Right lobe of liver (tissue), 6 donors: ENCODE results near the gene ARSA. TPM values are rescaled to one million over a fixed set of nuclear protein-coding genes. Genes with fewer than 3 reads are reported as not detected.
"Not testable (repeated sequence)": the region's sequence is repeated elsewhere in the genome, so short reads cannot be mapped to it uniquely, and the experiment has no call there.

Source experiments
- ATAC-seq, 4 donors: fragments of 200-7000 bp; cut with Tn5 transposase; one replicate each; pipeline ENCODE4 v1.9.1; 2020; ENCODE audit warnings: mild to moderate bottlenecking in 4 of 4, moderate library complexity in 4 of 4
- DNase-seq, 3 donors: peaks; one replicate each; pipeline ENCODE4 v3.0.0-alpha.2; 2020
- H3K27ac ChIP-seq, 3 donors: fragments of 200-600 bp; one replicate each; pipeline ENCODE4 v1.8.0; 2022
- H3K27me3 ChIP-seq, 2 donors: fragments of 200-600 bp; one replicate each; pipeline ENCODE4 v1.8.0; 2022
- H3K36me3 ChIP-seq, 4 donors: fragments of 200-600 bp; sonication (generic) in 1 of 4; one replicate each; pipeline versions ENCODE4 v1.5.1 to v1.8.0; 2017 to 2022; ENCODE audit warnings: control low read depth in 1 of 4
- H3K4me1 ChIP-seq, 4 donors: fragments of 200-600 bp; sonication (generic) in 1 of 4; one replicate each; pipeline versions ENCODE4 v1.5.1 to v1.8.0; 2017 to 2022; ENCODE audit warnings: control low read depth in 1 of 4
- H3K4me3 ChIP-seq, 3 donors: fragments of 200-600 bp; one replicate each; pipeline ENCODE4 v1.8.0; 2022
- H3K9me3 ChIP-seq, 4 donors: fragments of 200-600 bp; sonication (generic) in 1 of 4; one replicate each; pipeline versions ENCODE4 v1.5.1 to v1.8.0; 2017 to 2022; ENCODE audit warnings: control low read depth in 1 of 4
- POLR2A ChIP-seq: fragments of 450-650 bp; IDR thresholded peaks from one replicate; pipeline ENCODE4 v1.6.1; 2017; ENCODE audit warnings: antibody characterized with exemption, mild to moderate bottlenecking
- WGBS: methylation state at CpG from one replicate; pipeline ENCODE4 v1.1.6; 2018; ENCODE audit warnings: low coverage, low lambda C conversion rate; ENCODE audit not compliant: insufficient coverage; ENCODE audit errors: missing lambda C conversion rate; 5-methylcytosine and 5-hydroxymethylcytosine counted together
- intact Hi-C, 2 donors: fragments of 100-400 bp; cut with DNase I; formaldehyde crosslinking; loops; one replicate each; pipeline versions ENCODE4 v1.11.2 to v1.14.1; 2022
- total RNA-seq, 6 experiments: library from RNA; depleted of rRNA in 2 of 6; stranded (reverse); fragments of >200 nt in 2 of 6; fragmentation: NEBNext Ultra II Directional in 3 of 6; extraction: Animal tissue kit (Norgen Biotek cat#: 25700) in 3 of 6; gene quantifications; one replicate each; pipeline versions ENCODE4 v1.1.0 to v1.2.4, GENCODE V29; 2016 to 2023
- TF ChIP-seq, protein P1 (sequence below), 4 donors: fragments of 200-600 bp in 3 of 4; fragments of 450-650 bp in 1 of 4; IDR thresholded peaks; one replicate each; pipeline versions ENCODE4 v1.5.1 to v1.8.0; 2016 to 2022; ENCODE audit warnings: antibody characterized with exemption in 4 of 4, mild to moderate bottlenecking in 2 of 4
- donor health status: DM: no; HTN: yes; CAD: no.
- donor health status: DM: no; HTN: no; CAD: no.
- donor health status: DM: no; HTN: no; CAD: no.
- donor health status: DM: no; HTN: yes; CAD: no.
- donor health status: DM: no; HTN: yes; CAD: no.

Gene ARSA
- total RNA-seq, 6 experiments from 2014 or later = 20.8 to 47.3 (median 38.6) TPM

DNA sequence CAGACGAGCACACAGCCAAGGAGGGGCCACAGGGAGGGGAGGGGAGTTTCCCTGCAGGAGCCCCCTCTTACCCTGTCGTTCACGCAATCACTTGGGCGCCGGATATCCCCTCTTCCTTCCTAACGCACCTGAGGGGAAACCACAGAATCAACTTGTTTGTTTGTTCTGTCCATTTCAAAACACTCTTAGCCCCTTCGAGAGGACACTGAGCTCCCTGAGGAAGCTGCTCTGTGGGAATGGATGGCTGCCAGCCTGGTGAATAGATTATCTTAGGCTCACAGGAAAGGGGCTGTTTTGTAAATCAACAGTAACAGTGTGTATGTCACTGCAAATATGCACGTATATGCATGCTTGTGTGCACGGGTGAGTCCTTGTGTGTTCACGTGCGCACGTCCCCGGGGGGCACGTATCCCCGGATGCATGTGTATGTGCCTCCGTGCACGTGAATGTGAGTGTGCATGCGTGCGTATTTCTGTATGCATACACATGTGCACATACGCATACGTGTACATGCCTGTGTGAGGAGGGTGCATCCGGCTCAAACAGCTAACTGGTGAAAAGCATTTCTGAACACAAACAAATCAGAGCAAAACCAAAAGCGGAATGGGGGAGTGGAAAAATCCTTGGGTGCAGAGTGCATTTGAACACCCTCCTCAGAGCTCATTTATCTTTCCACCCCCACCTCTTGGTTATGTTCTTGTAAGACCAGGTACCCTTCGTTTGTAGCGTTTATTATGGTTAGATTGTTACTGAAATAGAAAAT is 7.2 kb downstream of the ARSA start:
- WGBS = 5% methylated on average over 24 of the region's 25 CpGs
- no peak for TF ChIP-seq POLR2A
- TF ChIP-seq, protein P1, sequence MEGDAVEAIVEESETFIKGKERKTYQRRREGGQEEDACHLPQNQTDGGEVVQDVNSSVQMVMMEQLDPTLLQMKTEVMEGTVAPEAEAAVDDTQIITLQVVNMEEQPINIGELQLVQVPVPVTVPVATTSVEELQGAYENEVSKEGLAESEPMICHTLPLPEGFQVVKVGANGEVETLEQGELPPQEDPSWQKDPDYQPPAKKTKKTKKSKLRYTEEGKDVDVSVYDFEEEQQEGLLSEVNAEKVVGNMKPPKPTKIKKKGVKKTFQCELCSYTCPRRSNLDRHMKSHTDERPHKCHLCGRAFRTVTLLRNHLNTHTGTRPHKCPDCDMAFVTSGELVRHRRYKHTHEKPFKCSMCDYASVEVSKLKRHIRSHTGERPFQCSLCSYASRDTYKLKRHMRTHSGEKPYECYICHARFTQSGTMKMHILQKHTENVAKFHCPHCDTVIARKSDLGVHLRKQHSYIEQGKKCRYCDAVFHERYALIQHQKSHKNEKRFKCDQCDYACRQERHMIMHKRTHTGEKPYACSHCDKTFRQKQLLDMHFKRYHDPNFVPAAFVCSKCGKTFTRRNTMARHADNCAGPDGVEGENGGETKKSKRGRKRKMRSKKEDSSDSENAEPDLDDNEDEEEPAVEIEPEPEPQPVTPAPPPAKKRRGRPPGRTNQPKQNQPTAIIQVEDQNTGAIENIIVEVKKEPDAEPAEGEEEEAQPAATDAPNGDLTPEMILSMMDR (IDR thresholded peaks at IDR 0.05) = peak in 1 of 4 donors; percentile 2
- peak overlapping the region in 1 of 3 donors; percentile 45 for H3K4me3 ChIP-seq
- H3K9me3 ChIP-seq = no peaks in the 10 kb centered on the region
- H3K27ac ChIP-seq = no peak overlapping the region
- H3K4me1 ChIP-seq = peaks cover 0 to 22% (median 6%) of the 10 kb centered on the region in 4 donors
- no peaks in the 10 kb centered on the region for H3K36me3 ChIP-seq
- ATAC-seq (peak; percentile 5 to 71 (median 66)), DNase-seq (peak in 2 of 3 donors; percentile 81 to 82)
- H3K27me3 ChIP-seq = no peaks in the 10 kb centered on the region
- intact Hi-C loops = no loop called here

DNA sequence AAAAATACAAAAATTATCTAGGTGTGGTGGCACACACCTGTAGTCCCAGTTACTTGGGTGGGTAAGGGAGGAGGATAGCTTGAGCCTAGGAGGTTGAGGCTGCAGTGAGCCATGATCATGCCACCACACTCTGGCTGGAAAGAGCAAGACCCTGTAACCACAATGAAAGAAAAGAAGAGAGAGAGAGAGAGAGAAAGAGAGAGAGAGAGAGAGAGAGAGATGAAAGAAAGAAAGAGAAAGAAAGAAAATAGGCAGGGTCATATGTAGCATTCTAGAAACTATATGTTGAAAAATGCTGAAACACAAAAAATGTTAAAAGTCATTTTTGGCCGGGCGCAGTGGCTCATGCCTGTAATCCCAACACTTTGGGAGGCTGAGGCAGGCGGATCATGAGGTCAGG is 13.7 kb downstream of the ARSA start:
- H3K27ac ChIP-seq, H3K27me3 ChIP-seq, H3K9me3 ChIP-seq, ATAC-seq, H3K36me3 ChIP-seq, DNase-seq, H3K4me3 ChIP-seq: not testable (repeated sequence)
- 80% methylated on average over 3 of the region's 3 CpGs for WGBS
- intact Hi-C loops = loop anchor here in 1 of 2 donors (10.0 kb wide), 1 partner anchor 89 kb away; the partner anchor contains the start of gene SCO2
- peaks cover 0 to 10% (median 4%) of the 10 kb centered on the region in 4 donors for H3K4me1 ChIP-seq

DNA sequence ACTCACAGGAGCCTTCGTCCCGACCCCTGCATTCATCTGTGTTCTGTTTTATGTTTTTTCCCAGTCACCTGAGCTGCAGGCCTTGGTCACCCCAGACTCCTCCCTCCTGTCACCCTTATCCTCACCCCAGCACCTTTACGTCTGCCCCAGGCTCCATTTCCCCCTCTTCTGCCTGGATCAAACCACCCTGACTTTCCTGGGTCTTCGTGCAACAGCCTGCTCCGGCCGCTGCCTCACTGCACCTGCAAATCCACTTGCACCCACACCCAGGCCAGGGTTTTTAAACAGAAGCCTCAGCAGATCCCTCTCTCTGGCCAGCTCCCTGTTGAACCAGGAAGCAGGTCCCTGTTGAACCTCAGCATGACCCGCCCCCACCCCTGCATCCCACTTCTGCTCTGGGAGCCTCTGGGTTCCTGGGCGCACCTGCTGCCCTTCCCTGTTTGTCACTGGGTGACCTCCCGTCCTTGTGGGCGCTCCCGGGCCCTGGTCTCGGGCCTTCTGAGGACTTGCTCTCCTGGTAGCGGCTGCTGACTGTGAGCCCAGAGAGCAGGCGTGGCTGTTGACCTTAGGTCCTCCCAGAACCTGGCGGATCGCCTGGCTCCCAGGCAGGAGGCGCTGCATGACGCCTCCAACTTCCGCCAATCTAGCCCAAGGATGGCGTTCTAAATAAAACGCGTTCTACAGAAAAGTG is 14.5 kb downstream of the ARSA start:
- ATAC-seq (peak; percentile 96 to 99 (median 98)), DNase-seq (peak; percentile 88 to 91 (median 91))
- WGBS = 36% methylated on average over 16 of the region's 22 CpGs
- TF ChIP-seq, protein P1 (IDR thresholded peaks at IDR 0.05) = peak in 3 of 4 donors; percentile 29 to 45 (median 37)
- TF ChIP-seq POLR2A = peak; percentile 41
- intact Hi-C loops = loop anchor here in 1 of 2 donors (10.0 kb wide), 1 partner anchor 89 kb away; the partner anchor contains the start of gene SCO2
- no peaks in the 10 kb centered on the region for H3K9me3 ChIP-seq
- peak overlapping the region in 2 of 3 donors; percentile 44 to 50 for H3K27ac ChIP-seq
- peaks cover 0 to 10% (median 4%) of the 10 kb centered on the region in 4 donors for H3K4me1 ChIP-seq
- H3K36me3 ChIP-seq = no peaks in the 10 kb centered on the region
- H3K4me3 ChIP-seq = no peak overlapping the region
- no peaks in the 10 kb centered on the region for H3K27me3 ChIP-seq

DNA sequence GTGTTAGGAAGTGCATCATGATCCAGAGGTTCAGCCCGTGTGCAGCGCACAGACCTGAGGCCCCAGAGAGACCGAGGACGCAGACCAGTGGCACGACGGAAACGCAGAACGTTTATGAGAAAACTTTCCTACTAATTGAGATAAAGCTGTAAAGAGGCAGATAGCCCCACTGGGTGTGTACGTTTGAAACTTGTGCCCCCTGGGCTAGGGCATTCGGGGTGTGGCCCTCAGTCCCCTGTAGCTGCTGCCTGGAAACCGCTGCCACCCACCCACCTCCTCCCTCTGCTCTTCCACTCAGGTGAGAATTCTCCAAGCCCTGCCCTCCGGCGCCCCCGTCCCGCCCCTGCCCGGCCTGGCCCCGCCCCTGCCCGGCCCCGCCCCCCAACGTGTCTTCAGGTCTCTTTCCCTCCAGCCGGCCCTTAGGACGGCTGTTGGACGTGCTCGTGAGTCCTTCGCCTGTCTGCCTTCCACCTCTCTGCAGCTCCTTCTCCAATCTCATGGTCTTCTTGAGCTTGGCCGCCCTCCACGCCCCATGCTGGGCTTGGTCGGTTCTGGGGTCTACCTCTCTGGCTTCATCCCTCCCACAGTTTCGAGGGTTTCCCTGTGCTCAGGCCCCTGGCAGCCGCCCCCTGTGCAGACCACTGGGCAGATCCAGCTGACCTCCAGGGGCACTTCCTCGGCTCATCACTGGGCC is 15.3 kb downstream of the ARSA start:
- Histone ChIP-seq H3K9me3 (no peaks in the 10 kb centered on the region), H3K27me3 (no peaks in the 10 kb centered on the region), H3K27ac (peak overlapping the region in 1 of 3 donors; percentile 50), H3K4me1 (peaks cover 0 to 10% (median 4%) of the 10 kb centered on the region in 4 donors), H3K4me3 (no peak overlapping the region), H3K36me3 (no peaks in the 10 kb centered on the region)
- ATAC-seq (peak in 3 of 4 donors; percentile 16 to 53 (median 33)), DNase-seq (no peak)
- 50% methylated on average over 13 of the region's 31 CpGs for WGBS
- intact Hi-C loops = loop anchor here in 1 of 2 donors (10.0 kb wide), 1 partner anchor 88 kb away; the partner anchor contains the start of gene SCO2
- no peak for TF ChIP-seq POLR2A
- TF ChIP-seq, protein P1 (IDR thresholded peaks at IDR 0.05) = no peak
